Smooth muscle cell (in vitro differentiated cells): Measurements from ENCODE around the gene ABCA7. TPM values are rescaled to one million over a fixed set of nuclear protein-coding genes. Genes with fewer than 3 reads are reported as not detected.

ENCODE experiments used
- DNase-seq: peaks from one replicate; lab custom pipeline; 2025; ENCODE audit not compliant: unreplicated experiment; lab: John Stamatoyannopoulos, UW
- H2AFZ ChIP-seq: fragments of 200-600 bp; sonication (generic); 2 replicates; pipeline ENCODE4 v1.6.0; 2016; ENCODE audit warnings: antibody characterized with exemption, low read depth, mild to moderate bottlenecking
- H3F3A ChIP-seq: fragments of 200-600 bp; sonication (generic); 2 replicates; pipeline ENCODE4 v1.6.0; 2017; ENCODE audit warnings: antibody characterized with exemption, low read depth
- H3K27ac ChIP-seq: fragments of 200-600 bp; sonication (generic); 2 replicates; pipeline ENCODE4 v1.5.1; 2016; ENCODE audit warnings: low read depth, mild to moderate bottlenecking
- H3K27me3 ChIP-seq: fragments of 200-600 bp; sonication (generic); 2 replicates; pipeline ENCODE4 v1.6.1; 2016; ENCODE audit warnings: low read depth, mild to moderate bottlenecking
- H3K36me3 ChIP-seq: fragments of 200-600 bp; sonication (generic); 2 replicates; pipeline ENCODE4 v1.5.1; 2016; ENCODE audit warnings: low read depth
- H3K4me1 ChIP-seq: fragments of 200-600 bp; sonication (generic); 2 replicates; pipeline ENCODE4 v1.5.1; 2016; ENCODE audit warnings: low read depth
- H3K4me2 ChIP-seq: fragments of 200-600 bp; sonication (generic); 2 replicates; pipeline ENCODE4 v1.6.0; 2016; ENCODE audit warnings: mild to moderate bottlenecking
- H3K4me3 ChIP-seq: fragments of 200-600 bp; sonication (generic); 2 replicates; pipeline ENCODE4 v1.5.1; 2016; ENCODE audit warnings: mild to moderate bottlenecking
- H3K79me2 ChIP-seq: fragments of 200-600 bp; sonication (generic); 2 replicates; pipeline ENCODE4 v1.6.0; 2016; ENCODE audit warnings: low read depth, mild to moderate bottlenecking
- H3K9ac ChIP-seq: fragments of 200-600 bp; sonication (generic); 2 replicates; pipeline ENCODE4 v1.6.0; 2016; ENCODE audit warnings: low read depth
- H3K9me3 ChIP-seq: fragments of 200-600 bp; sonication (generic); replicated peaks from 2 replicates; pipeline ENCODE4 v1.5.1; 2016; ENCODE audit warnings: low read depth
- H4K20me1 ChIP-seq: fragments of 200-600 bp; sonication (generic); 2 replicates; pipeline ENCODE4 v1.6.0; 2016; ENCODE audit warnings: low read depth
- CTCF ChIP-seq: fragments of 200-600 bp; sonication (generic); IDR thresholded peaks from 2 replicates; pipeline ENCODE4 v1.5.1; 2017; ENCODE audit warnings: borderline replicate concordance, mild to moderate bottlenecking, antibody characterized with exemption; ENCODE audit not compliant: insufficient read depth, poor library complexity, severe bottlenecking
- WGBS: methylation state at CpG from one replicate; pipeline ENCODE4 v1.1.7; 2016; ENCODE audit warnings: low lambda C conversion rate; 5-methylcytosine and 5-hydroxymethylcytosine counted together
- polyA plus RNA-seq: library from polyadenylated mRNA; unstranded; fragments of >200 nt; fragmentation: Nextera tagmentation; extraction: Ambion mirVana; gene quantifications from 2 replicates; pipeline ENCODE4 v1.2.1, GENCODE V29; 2016
- total RNA-seq: library from RNA; depleted of rRNA; stranded (reverse); fragments of >200 nt; gene quantifications from 2 replicates; pipeline ENCODE4 v1.2.3, GENCODE V29; 2014

Gene ABCA7
- total RNA-seq (4.1 and 5.0 TPM in 2 replicates), polyA plus RNA-seq (11.8 and 26.5 TPM in 2 replicates)

GRCh38 chr19:1039646-1040475 lies at the start of gene ABCA7:
TSS of gene ABCA7 (plus strand) at chr19:1040107. CDS start at chr19:1041362, 1,255 bp downstream.
- H3K9ac ChIP-seq = no peak within 1 kb of the TSS
- no peaks in the 10 kb centered on the region for H3F3A ChIP-seq
- H3K4me3 ChIP-seq = peak within 1 kb of the TSS; percentile 54
- no peaks in the 10 kb centered on the region for H3K36me3 ChIP-seq
- H3K79me2 ChIP-seq = peaks cover 10% of the 10 kb centered on the region
- peaks cover 48% of the 10 kb centered on the region for H4K20me1 ChIP-seq
- no peak within 1 kb of the TSS for H2AFZ ChIP-seq
- 5% methylated on average over 55 of the region's 56 CpGs for WGBS
- peak; percentile 75 for DNase-seq
- peak within 1 kb of the TSS; percentile 87 for H3K4me2 ChIP-seq
- H3K9me3 ChIP-seq = no peaks in the 10 kb centered on the region
- peaks cover 6% of the 10 kb centered on the region for H3K4me1 ChIP-seq
- peak within 1 kb of the TSS; percentile 47 for H3K27ac ChIP-seq
- H3K27me3 ChIP-seq = no peaks in the 10 kb centered on the region
- no peak for TF ChIP-seq CTCF

DNA sequence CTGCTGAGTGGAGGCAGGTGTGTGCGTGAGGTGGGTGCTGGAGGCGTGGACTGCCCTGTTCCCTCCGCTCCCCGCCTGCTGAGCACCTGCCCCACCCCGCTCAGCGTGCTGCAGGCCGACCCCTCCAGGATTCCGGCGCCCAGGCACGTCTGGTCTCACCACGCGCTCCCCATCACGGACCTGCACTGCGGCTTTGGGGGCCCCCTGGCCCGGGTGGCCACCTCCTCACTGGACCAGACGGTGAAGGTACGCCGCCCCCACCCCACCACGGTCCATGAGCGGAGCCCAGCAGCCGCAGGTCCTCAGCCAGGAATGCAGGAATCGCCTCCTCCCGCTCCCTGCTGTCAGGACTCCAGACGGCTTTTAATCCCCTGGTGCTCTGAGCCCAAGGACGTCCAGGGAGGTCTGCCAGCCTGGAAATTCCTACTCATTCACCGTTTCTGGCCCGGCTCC lies 49.8 kb upstream of the ABCA7 start:
- Histone ChIP-seq H3K4me2 (no peak overlapping the region), H3K9ac (no peak overlapping the region), H3K27ac (no peak overlapping the region), H3K4me3 (no peak overlapping the region), H3K4me1 (peaks cover 2% of the 10 kb centered on the region), H3K36me3 (no peaks in the 10 kb centered on the region), H3K9me3 (no peaks in the 10 kb centered on the region), H2AFZ (no peak overlapping the region), H3K27me3 (no peaks in the 10 kb centered on the region), H3K79me2 (peaks cover 4% of the 10 kb centered on the region), H3F3A (no peaks in the 10 kb centered on the region), H4K20me1 (peaks cover 2% of the 10 kb centered on the region)
- no peak for DNase-seq
- whole genome bisulfite sequencing = 82% methylated on average over 16 of the region's 27 CpGs
- no peak for TF ChIP-seq CTCF

GRCh38 chr19:990746-991145 lies 49.2 kb upstream of the ABCA7 start:
- H3K36me3 ChIP-seq = no peaks in the 10 kb centered on the region

More at GRCh38 chr19:990746-991145, 49.2 kb upstream of the ABCA7 start:
- no peak overlapping the region for H3K4me2 ChIP-seq
- H3K27me3 ChIP-seq = peaks cover under 1% of the 10 kb centered on the region
- no peaks in the 10 kb centered on the region for H3F3A ChIP-seq
- no peak overlapping the region for H3K27ac ChIP-seq
- no peaks in the 10 kb centered on the region for H3K9me3 ChIP-seq
- no peaks in the 10 kb centered on the region for H3K79me2 ChIP-seq
- no peak for TF ChIP-seq CTCF
- 98% methylated on average over 23 of the region's 23 CpGs for WGBS
- H2AFZ ChIP-seq = no peak overlapping the region
- DNase-seq = no peak
- no peak overlapping the region for H3K4me3 ChIP-seq
- H3K4me1 ChIP-seq = no peaks in the 10 kb centered on the region
- H3K9ac ChIP-seq = no peak overlapping the region
- H4K20me1 ChIP-seq = no peaks in the 10 kb centered on the region
